CD4-positive, alpha-beta memory T cell (primary cell): Measurements from ENCODE around the gene SMYD2. TPM values are rescaled to one million over a fixed set of nuclear protein-coding genes. Genes with fewer than 3 reads are reported as not detected.
A peak's percentile ranks its signal among the peaks of the same experiment; 100 is the strongest.

Source experiments
- CTCF ChIA-PET: fragments of 350-600 bp; sonication (Branson Sonifier 250); formaldehyde crosslinking; loops from one replicate; lab custom pipeline; 2021; ENCODE audit warnings: inconsistent platforms; ENCODE audit not compliant: partially characterized antibody; lab: Charles Lee
- POLR2A ChIA-PET: fragments of 350-600 bp; sonication (Branson Sonifier 250); formaldehyde crosslinking; loops from one replicate; lab custom pipeline; 2021; ENCODE audit not compliant: partially characterized antibody; lab: Charles Lee
- DNase-seq, 5 donors: peaks; one replicate each; pipeline versions ENCODE4 v3.0.0 to v3.0.0-alpha.2; 2020 to 2022; ENCODE audit warnings: mixed read lengths in 1 of 5
- H3K27ac ChIP-seq: one replicate; pipeline ENCODE4 v1.7.0; 2013; ENCODE audit warnings: low read depth, low read length
- H3K27me3 ChIP-seq: 2 replicates; pipeline ENCODE4 v1.7.0; 2013; ENCODE audit warnings: mild to moderate bottlenecking, low read length, moderate library complexity; ENCODE audit not compliant: insufficient read depth
- H3K36me3 ChIP-seq: 2 replicates; pipeline ENCODE4 v1.7.0; 2013; ENCODE audit warnings: mild to moderate bottlenecking, low read length, moderate library complexity; ENCODE audit not compliant: insufficient read depth
- H3K4me1 ChIP-seq: 2 replicates; pipeline ENCODE4 v1.7.0; 2013; ENCODE audit warnings: mild to moderate bottlenecking, low read length, moderate library complexity; ENCODE audit not compliant: insufficient read depth
- H3K4me3 ChIP-seq, 2 donors: one replicate each; pipeline ENCODE4 v1.7.0; 2013; ENCODE audit warnings: low read length in 2 of 2, mild to moderate bottlenecking in 1 of 2
- H3K9me3 ChIP-seq, 2 donors: one replicate each; pipeline ENCODE4 v1.7.0; 2013; ENCODE audit warnings: low read length in 2 of 2, control low read depth in 1 of 2; ENCODE audit not compliant: control insufficient read depth in 1 of 2
- H3K27ac Mint-ChIP-seq, 7 donors: one replicate each; pipeline ENCODE4 v1.8.0; 2020 to 2021; ENCODE audit warnings: mixed read lengths in 7 of 7, mild to moderate bottlenecking in 6 of 7, inconsistent platforms in 3 of 7, moderate library complexity in 3 of 7
- H3K27me3 Mint-ChIP-seq, 2 donors: one replicate each; pipeline ENCODE4 v1.8.0; 2020 to 2021; ENCODE audit warnings: mixed read lengths in 2 of 2
- H3K36me3 Mint-ChIP-seq, 2 donors: one replicate each; pipeline ENCODE4 v1.8.0; 2020 to 2021; ENCODE audit warnings: mixed read lengths in 2 of 2, inconsistent platforms in 1 of 2, mild to moderate bottlenecking in 1 of 2
- H3K4me1 Mint-ChIP-seq, 4 donors: one replicate each; pipeline ENCODE4 v1.8.0; 2020 to 2021; ENCODE audit warnings: mixed read lengths in 4 of 4, mild to moderate bottlenecking in 1 of 4
- H3K4me3 Mint-ChIP-seq, 8 donors: one replicate each; pipeline ENCODE4 v1.8.0; 2020 to 2021; ENCODE audit warnings: mixed read lengths in 8 of 8, mild to moderate bottlenecking in 7 of 8, moderate library complexity in 6 of 8, inconsistent platforms in 3 of 8
- H3K9me3 Mint-ChIP-seq, 8 donors: one replicate each; pipeline ENCODE4 v1.8.0; 2020 to 2021; ENCODE audit warnings: mixed read lengths in 8 of 8, mild to moderate bottlenecking in 5 of 8, inconsistent platforms in 3 of 8, moderate library complexity in 1 of 8
- intact Hi-C: fragments of 100-400 bp; cut with micrococcal nuclease; formaldehyde crosslinking; loops from one replicate; pipeline ENCODE4 v1.15.1; 2023
- polyA plus RNA-seq, 2 donors: library from polyadenylated mRNA; unstranded; fragments of 300-500 nt; fragmentation: Illumina TruSeq; gene quantifications; one replicate each; pipeline ENCODE4 v1.2.3, GENCODE V29; 2021
- total RNA-seq, 2 experiments: library from RNA; stranded (reverse); gene quantifications; one replicate each; pipeline ENCODE4 v1.2.3, GENCODE V29; 2021

The SMYD2 gene
- 10 to 100 TPM; 41.4 to 41.9 TPM for total RNA-seq
- polyA plus RNA-seq, result 10 to 100 TPM; 46.1 to 77.9 TPM

- Mint-ChIP-seq H3K27me3 (no peaks in the 10 kb centered on the region), H3K36me3 (peaks cover 3 to 4% of the 10 kb centered on the region in 2 donors), H3K4me3 (peak within 1 kb of the TSS; percentile 89 to 96 (median 92)), H3K27ac (peak within 1 kb of the TSS; percentile 69 to 97 (median 93)), H3K9me3 (peaks cover 0 to 5% (median 0%) of the 10 kb centered on the region in 8 donors), H3K4me1 (peaks cover 34 to 56% (median 45%) of the 10 kb centered on the region in 4 donors)
- H3K4me3 ChIP-seq, result peak within 1 kb of the TSS; percentile 79
- H3K27me3 ChIP-seq, result no peaks in the 10 kb centered on the region
- peak within 1 kb of the TSS; percentile 68 for H3K27ac ChIP-seq
- POLR2A ChIA-PET, result interaction anchor here (0.5 to 1.7 kb wide), 4 partner anchors 25 to 361 kb away, joined by 3 to 9 read pairs (median 5); no protein-coding TSS in a partner anchor
- intact Hi-C loops, result loop anchor here (1.0 to 10.0 kb wide), 4 partner anchors 20 to 1266 kb away; partner anchors contain the start of genes ANGEL2 and CENPF
- no peaks in the 10 kb centered on the region for H3K9me3 ChIP-seq
- DNase-seq, result peak; percentile 67 to 77 (median 72)
- no peaks in the 10 kb centered on the region for H3K36me3 ChIP-seq
- CTCF ChIA-PET, result interaction anchor here (0.6 to 6.8 kb wide), 6 partner anchors 9 to 362 kb away, joined by 3 to 48 read pairs (median 4); no protein-coding TSS in a partner anchor
- peaks cover 40% of the 10 kb centered on the region for H3K4me1 ChIP-seq
Observed at GRCh38 chr1:214281021-214281719, at the start of gene SMYD2. Gene SMYD2 (plus strand): TSS chr1:214281159. CDS start chr1:214281255, 96 bp downstream.

GRCh38 chr1:214233856-214234634 lies 46.9 kb upstream of the SMYD2 start:
- Mint-ChIP-seq H3K4me1 (no peaks in the 10 kb centered on the region), H3K4me3 (no peak overlapping the region), H3K9me3 (no peaks in the 10 kb centered on the region), H3K36me3 (no peaks in the 10 kb centered on the region), H3K27me3 (peaks cover 12 to 17% of the 10 kb centered on the region in 2 donors), H3K27ac (no peak overlapping the region)
- H3K27ac ChIP-seq, result no peak overlapping the region
- ChIA-PET POLR2A (no interaction called here), CTCF (no interaction called here)
- no peaks in the 10 kb centered on the region for H3K27me3 ChIP-seq
- no peaks in the 10 kb centered on the region for H3K4me1 ChIP-seq
- H3K9me3 ChIP-seq, result no peaks in the 10 kb centered on the region
- DNase-seq, result no peak
- H3K4me3 ChIP-seq, result no peak overlapping the region
- no peaks in the 10 kb centered on the region for H3K36me3 ChIP-seq
- intact Hi-C loops, result no loop called here

GRCh38 chr1:214234635-214235025 lies 46.3 kb upstream of the SMYD2 start:
- Mint-ChIP-seq H3K4me3 (no peak overlapping the region), H3K36me3 (no peaks in the 10 kb centered on the region), H3K27me3 (peaks cover 12 to 21% of the 10 kb centered on the region in 2 donors), H3K27ac (no peak overlapping the region), H3K4me1 (no peaks in the 10 kb centered on the region), H3K9me3 (no peaks in the 10 kb centered on the region)
- Histone ChIP-seq H3K9me3 (no peaks in the 10 kb centered on the region), H3K27ac (no peak overlapping the region), H3K4me1 (no peaks in the 10 kb centered on the region), H3K27me3 (no peaks in the 10 kb centered on the region), H3K36me3 (no peaks in the 10 kb centered on the region), H3K4me3 (no peak overlapping the region)
- ChIA-PET POLR2A (no interaction called here), CTCF (no interaction called here)
- no peak for DNase-seq
- intact Hi-C loops, result no loop called here

- POLR2A ChIA-PET, result no interaction called here
- H3K27ac Mint-ChIP-seq, result no peak overlapping the region
Observed at GRCh38 chr1:214236477-214236876, 44.5 kb upstream of the SMYD2 start.

GRCh38 chr1:214241060-214241459 lies 39.9 kb upstream of the SMYD2 start:
- Mint-ChIP-seq H3K27ac (no peak overlapping the region), H3K4me3 (no peak overlapping the region), H3K9me3 (peaks cover 0 to 3% (median 0%) of the 10 kb centered on the region in 8 donors), H3K36me3 (no peaks in the 10 kb centered on the region), H3K4me1 (peaks cover 4 to 13% (median 7%) of the 10 kb centered on the region in 4 donors), H3K27me3 (peaks cover 7 to 30% of the 10 kb centered on the region in 2 donors)
- intact Hi-C loops, result no loop called here
- Histone ChIP-seq H3K27ac (no peak overlapping the region), H3K4me1 (no peaks in the 10 kb centered on the region), H3K27me3 (no peaks in the 10 kb centered on the region), H3K9me3 (no peaks in the 10 kb centered on the region), H3K4me3 (no peak overlapping the region), H3K36me3 (no peaks in the 10 kb centered on the region)
- ChIA-PET POLR2A (no interaction called here), CTCF (no interaction called here)
- no peak for DNase-seq

More at GRCh38 chr1:214236477-214236876, 44.5 kb upstream of the SMYD2 start:
- Mint-ChIP-seq H3K4me1 (no peaks in the 10 kb centered on the region), H3K9me3 (no peaks in the 10 kb centered on the region), H3K4me3 (no peak overlapping the region), H3K27me3 (peaks cover 10 to 26% of the 10 kb centered on the region in 2 donors), H3K36me3 (no peaks in the 10 kb centered on the region)
- DNase-seq, result no peak
- H3K9me3 ChIP-seq, result no peaks in the 10 kb centered on the region
- intact Hi-C loops, result no loop called here
- no peak overlapping the region for H3K27ac ChIP-seq
- no peak overlapping the region for H3K4me3 ChIP-seq
- H3K4me1 ChIP-seq, result no peaks in the 10 kb centered on the region
- H3K36me3 ChIP-seq, result no peaks in the 10 kb centered on the region
- CTCF ChIA-PET, result interaction anchor here (1.2 to 1.8 kb wide), 2 partner anchors 25 to 95 kb away, joined by 4 to 9 read pairs; no protein-coding TSS in a partner anchor
- H3K27me3 ChIP-seq, result no peaks in the 10 kb centered on the region

- no peak overlapping the region for H3K27ac Mint-ChIP-seq
- intact Hi-C loops, result no loop called here
- Histone ChIP-seq H3K36me3 (no peaks in the 10 kb centered on the region), H3K4me3 (no peak overlapping the region), H3K27ac (no peak overlapping the region), H3K9me3 (no peaks in the 10 kb centered on the region), H3K4me1 (no peaks in the 10 kb centered on the region), H3K27me3 (no peaks in the 10 kb centered on the region)
- CTCF ChIA-PET, result interaction anchor here (1.0 kb wide), 1 partner anchor 30 kb away, joined by 3 read pairs; no protein-coding TSS in a partner anchor
- peaks cover 24 to 32% of the 10 kb centered on the region in 2 donors for H3K27me3 Mint-ChIP-seq
- H3K36me3 Mint-ChIP-seq, result no peaks in the 10 kb centered on the region
- peaks cover 0 to 3% (median 0%) of the 10 kb centered on the region in 8 donors for H3K9me3 Mint-ChIP-seq
- H3K4me1 Mint-ChIP-seq, result peaks cover 4 to 13% (median 7%) of the 10 kb centered on the region in 4 donors
- no peak overlapping the region for H3K4me3 Mint-ChIP-seq
- no peak for DNase-seq
- POLR2A ChIA-PET, result no interaction called here
Observed at GRCh38 chr1:214244252-214244651, 36.7 kb upstream of the SMYD2 start.

- ChIA-PET CTCF (interaction anchor here (1.2 kb wide), 1 partner anchor 87 kb away, joined by 7 read pairs; no protein-coding TSS in a partner anchor), POLR2A (no interaction called here)
- peaks cover 0 to 3% (median 0%) of the 10 kb centered on the region in 8 donors for H3K9me3 Mint-ChIP-seq
- no peaks in the 10 kb centered on the region for H3K36me3 Mint-ChIP-seq
- no peak overlapping the region for H3K4me3 ChIP-seq
- H3K27me3 Mint-ChIP-seq, result peaks cover 26 to 28% of the 10 kb centered on the region in 2 donors
- H3K27ac Mint-ChIP-seq, result no peak overlapping the region
- no peaks in the 10 kb centered on the region for H3K27me3 ChIP-seq
- no peak for DNase-seq
- intact Hi-C loops, result no loop called here
- H3K4me1 ChIP-seq, result no peaks in the 10 kb centered on the region
- H3K9me3 ChIP-seq, result no peaks in the 10 kb centered on the region
- H3K4me1 Mint-ChIP-seq, result peaks cover 4 to 13% (median 7%) of the 10 kb centered on the region in 4 donors
- no peak overlapping the region for H3K27ac ChIP-seq
- peak overlapping the region in 1 of 8 donors; percentile 28 for H3K4me3 Mint-ChIP-seq
- no peaks in the 10 kb centered on the region for H3K36me3 ChIP-seq
Observed at GRCh38 chr1:214244841-214245240, 36.1 kb upstream of the SMYD2 start.
